Keratinocyte (primary cell): ENCODE results near the gene CMTR1.

Experiments used
- CTCF ChIP-seq, 3 experiments: IDR thresholded peaks in 1 of 3; conservative IDR thresholded peaks in 1 of 3; optimal IDR thresholded peaks in 1 of 3; 2 replicates in 2 of 3; 3 replicates in 1 of 3; pipeline versions ENCODE3 to v1.5.1; 2011; ENCODE audit warnings: low read length in 3 of 3, mild to moderate bottlenecking in 3 of 3, moderate library complexity in 2 of 3, control low read depth in 1 of 3, inconsistent platforms in 1 of 3; ENCODE audit not compliant: insufficient read depth in 2 of 3; ENCODE audit errors: extremely low read depth in 1 of 3
- EZH2 ChIP-seq: IDR thresholded peaks from one replicate; pipeline ENCODE4 v1.6.1; 2012; ENCODE audit warnings: inconsistent platforms, mild to moderate bottlenecking, low read length, moderate library complexity

- no peak for TF ChIP-seq CTCF (optimal IDR thresholded peaks at IDR 0.05 in 1 of 3, IDR thresholded peaks at IDR 0.05 in 1 of 3, conservative IDR thresholded peaks at IDR 0.05 in 1 of 3; ENCODE audit: extremely low read depth in 1 of 3, insufficient read depth in 2 of 3, low read length in 3 of 3)
- no peak for TF ChIP-seq EZH2
Observed at GRCh38 chr6:37456126-37456525, 23.1 kb downstream of the CMTR1 start.
